Fibroblast of lung (primary cell): ENCODE data around the gene CCDC88C. TPM values are rescaled to one million over a fixed set of nuclear protein-coding genes. Genes with fewer than 3 reads are reported as not detected.

Experiments
- DNase-seq, 2 donors: peaks; one replicate each; pipeline versions ENCODE4 v3.0.0 to v3.0.0-alpha.2; 2010; ENCODE audit warnings: low read depth in 2 of 2
- H2AFZ ChIP-seq: 2 replicates; pipeline ENCODE4 v1.5.1; 2012; ENCODE audit warnings: low read length, control low read depth, inconsistent platforms
- H3K27ac ChIP-seq: 2 replicates; pipeline ENCODE4 v1.5.1; 2011; ENCODE audit warnings: low read length, control low read depth; ENCODE audit not compliant: insufficient read depth
- H3K27me3 ChIP-seq: 2 replicates; pipeline ENCODE4 v1.5.1; 2011; ENCODE audit warnings: mild to moderate bottlenecking, low read length; ENCODE audit not compliant: control insufficient read depth, insufficient read depth
- H3K36me3 ChIP-seq: 2 replicates; pipeline ENCODE4 v1.5.1; 2011; ENCODE audit warnings: low read length; ENCODE audit not compliant: control insufficient read depth, insufficient read depth
- H3K4me1 ChIP-seq: 2 replicates; pipeline ENCODE4 v1.5.1; 2011; ENCODE audit warnings: low read length; ENCODE audit not compliant: control insufficient read depth, insufficient read depth; ENCODE audit errors: extremely low read depth
- H3K4me2 ChIP-seq: 2 replicates; pipeline ENCODE4 v1.5.1; 2011; ENCODE audit warnings: low read length, control low read depth; ENCODE audit not compliant: insufficient read depth; ENCODE audit errors: extremely low read depth
- H3K4me3 ChIP-seq, 4 experiments: fragments of 200-600 bp in 1 of 4; sonication (generic) in 1 of 4; replicated peaks in 1 of 4; 2 replicates each; pipeline ENCODE4 v1.5.1; 2011 to 2016; ENCODE audit warnings: low read length in 4 of 4, low read depth in 3 of 4, mild to moderate bottlenecking in 3 of 4, control low read depth in 2 of 4, inconsistent platforms in 1 of 4, mixed read lengths in 1 of 4; ENCODE audit not compliant: insufficient read depth in 1 of 4; ENCODE audit errors: control extremely low read depth in 1 of 4
- H3K79me2 ChIP-seq: 2 replicates; pipeline ENCODE4 v1.5.1; 2012; ENCODE audit warnings: mild to moderate bottlenecking, low read length, inconsistent platforms; ENCODE audit not compliant: control insufficient read depth, insufficient read depth
- H3K9ac ChIP-seq: 2 replicates; pipeline ENCODE4 v1.5.1; 2011; ENCODE audit warnings: mild to moderate bottlenecking, low read length, control low read depth; ENCODE audit not compliant: insufficient read depth
- H3K9me3 ChIP-seq: 2 replicates; pipeline ENCODE4 v1.5.1; 2012; ENCODE audit warnings: low read depth, low read length; ENCODE audit not compliant: control insufficient read depth, insufficient read depth
- H4K20me1 ChIP-seq: 2 replicates; pipeline ENCODE4 v1.5.1; 2011; ENCODE audit warnings: low read length; ENCODE audit not compliant: control insufficient read depth, insufficient read depth; ENCODE audit errors: extremely low read depth
- EZH2 ChIP-seq: IDR thresholded peaks from 2 replicates; pipeline ENCODE4 v1.5.1; 2012; ENCODE audit warnings: low read length, control low read depth, mild to moderate bottlenecking; ENCODE audit errors: missing control alignments
- polyA plus RNA-seq, 2 donors: library from polyadenylated mRNA; depleted of rRNA in 1 of 2; stranded (reverse) in 1 of 2; unstranded in 1 of 2; fragments of >200 nt; gene quantifications; 2 replicates each; pipeline ENCODE4 v1.2.1, GENCODE V29; 2011 to 2012; ENCODE audit warnings: missing spikeins in 1 of 2
- total RNA-seq: library from RNA; depleted of rRNA; stranded (reverse); fragments of >200 nt; gene quantifications from 2 replicates; pipeline ENCODE4 v1.2.1, GENCODE V29; 2014
- TF ChIP-seq, protein P1 (sequence below), 2 donors: IDR thresholded peaks in 1 of 2; conservative IDR thresholded peaks in 1 of 2; 1 replicate in 1 of 2; 2 replicates in 1 of 2; pipeline ENCODE4 v1.5.1; 2011 to 2012; ENCODE audit warnings: low read length in 2 of 2, control low read depth in 1 of 2, inconsistent platforms in 1 of 2, low read depth in 1 of 2, mild to moderate bottlenecking in 1 of 2

Gene CCDC88C
- total and polyA plus RNA-seq, 2 donors (not counting 1 experiment from before 2014, with no cell fraction given), result 0.02 to 0.17 TPM

DNA sequence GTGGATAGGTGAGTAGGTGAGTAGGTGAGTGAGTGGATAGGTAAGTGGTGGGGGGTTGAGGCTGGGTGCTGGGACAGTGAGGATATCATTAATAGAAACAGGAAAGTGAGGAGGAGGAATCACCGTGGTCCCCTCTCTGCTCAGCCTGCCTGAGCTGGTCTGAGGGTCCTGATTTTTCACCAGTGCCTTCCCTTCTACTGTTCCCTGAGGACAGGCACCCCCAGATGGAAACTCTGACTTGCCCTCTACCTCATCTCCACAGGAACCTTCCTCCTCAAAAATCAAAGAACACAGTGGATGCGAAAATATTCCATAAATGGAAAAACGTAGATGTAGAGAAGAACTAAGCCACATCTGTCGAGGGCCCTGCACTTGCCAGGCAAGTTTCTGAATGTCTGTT lies 175.0 kb downstream of the CCDC88C start:
- no peak overlapping the region for H2AFZ ChIP-seq

DNA sequence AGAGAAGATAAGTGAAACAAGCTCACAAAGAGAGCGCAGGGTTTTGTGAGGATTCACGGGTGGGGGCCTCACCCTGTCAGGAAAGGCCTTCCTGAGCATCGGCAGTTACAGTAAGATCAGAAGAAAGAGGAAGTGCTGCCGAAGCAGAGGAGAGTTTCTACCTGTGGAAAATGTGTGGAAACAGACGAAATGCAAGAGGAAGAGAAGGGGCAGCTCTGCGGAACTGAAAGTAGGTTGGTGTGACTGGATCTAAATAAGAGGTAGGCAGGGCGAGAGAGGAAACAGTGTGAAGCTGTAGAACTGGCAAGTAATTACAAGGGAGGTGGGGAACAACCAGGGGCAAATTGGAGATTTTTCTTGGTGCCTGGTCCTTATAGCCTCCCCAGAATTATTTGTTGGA lies 175.8 kb downstream of the CCDC88C start:
- Histone ChIP-seq H4K20me1 (no peaks in the 10 kb centered on the region), H3K9ac (no peak overlapping the region), H3K79me2 (no peaks in the 10 kb centered on the region), H3K4me3 (no peak overlapping the region), H3K36me3 (no peaks in the 10 kb centered on the region), H3K9me3 (no peaks in the 10 kb centered on the region), H3K27me3 (no peaks in the 10 kb centered on the region), H3K4me1 (peaks cover 7% of the 10 kb centered on the region), H3K27ac (no peak overlapping the region), H2AFZ (no peak overlapping the region), H3K4me2 (no peak overlapping the region)
- TF ChIP-seq EZH2, result no peak
- TF ChIP-seq, protein P1, sequence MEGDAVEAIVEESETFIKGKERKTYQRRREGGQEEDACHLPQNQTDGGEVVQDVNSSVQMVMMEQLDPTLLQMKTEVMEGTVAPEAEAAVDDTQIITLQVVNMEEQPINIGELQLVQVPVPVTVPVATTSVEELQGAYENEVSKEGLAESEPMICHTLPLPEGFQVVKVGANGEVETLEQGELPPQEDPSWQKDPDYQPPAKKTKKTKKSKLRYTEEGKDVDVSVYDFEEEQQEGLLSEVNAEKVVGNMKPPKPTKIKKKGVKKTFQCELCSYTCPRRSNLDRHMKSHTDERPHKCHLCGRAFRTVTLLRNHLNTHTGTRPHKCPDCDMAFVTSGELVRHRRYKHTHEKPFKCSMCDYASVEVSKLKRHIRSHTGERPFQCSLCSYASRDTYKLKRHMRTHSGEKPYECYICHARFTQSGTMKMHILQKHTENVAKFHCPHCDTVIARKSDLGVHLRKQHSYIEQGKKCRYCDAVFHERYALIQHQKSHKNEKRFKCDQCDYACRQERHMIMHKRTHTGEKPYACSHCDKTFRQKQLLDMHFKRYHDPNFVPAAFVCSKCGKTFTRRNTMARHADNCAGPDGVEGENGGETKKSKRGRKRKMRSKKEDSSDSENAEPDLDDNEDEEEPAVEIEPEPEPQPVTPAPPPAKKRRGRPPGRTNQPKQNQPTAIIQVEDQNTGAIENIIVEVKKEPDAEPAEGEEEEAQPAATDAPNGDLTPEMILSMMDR (conservative IDR thresholded peaks at IDR 0.05 in 1 of 2, IDR thresholded peaks at IDR 0.05 in 1 of 2; ENCODE audit: low read depth in 1 of 2, low read length in 2 of 2), result no peak
- no peak for DNase-seq

More for the DNA sequence above, 175.0 kb downstream of the CCDC88C start:
- no peaks in the 10 kb centered on the region for H3K9me3 ChIP-seq
- H3K4me1 ChIP-seq, result peaks cover 7% of the 10 kb centered on the region
- H4K20me1 ChIP-seq, result no peaks in the 10 kb centered on the region
- H3K4me3 ChIP-seq, result no peak overlapping the region
- no peak for DNase-seq
- H3K36me3 ChIP-seq, result no peaks in the 10 kb centered on the region
- no peak overlapping the region for H3K27ac ChIP-seq
- no peak overlapping the region for H3K9ac ChIP-seq
- no peaks in the 10 kb centered on the region for H3K79me2 ChIP-seq
- H3K4me2 ChIP-seq, result no peak overlapping the region
- TF ChIP-seq, protein P1 (conservative IDR thresholded peaks at IDR 0.05 in 1 of 2, IDR thresholded peaks at IDR 0.05 in 1 of 2; ENCODE audit: low read depth in 1 of 2, low read length in 2 of 2), result no peak
- TF ChIP-seq EZH2, result no peak
- no peaks in the 10 kb centered on the region for H3K27me3 ChIP-seq

DNA sequence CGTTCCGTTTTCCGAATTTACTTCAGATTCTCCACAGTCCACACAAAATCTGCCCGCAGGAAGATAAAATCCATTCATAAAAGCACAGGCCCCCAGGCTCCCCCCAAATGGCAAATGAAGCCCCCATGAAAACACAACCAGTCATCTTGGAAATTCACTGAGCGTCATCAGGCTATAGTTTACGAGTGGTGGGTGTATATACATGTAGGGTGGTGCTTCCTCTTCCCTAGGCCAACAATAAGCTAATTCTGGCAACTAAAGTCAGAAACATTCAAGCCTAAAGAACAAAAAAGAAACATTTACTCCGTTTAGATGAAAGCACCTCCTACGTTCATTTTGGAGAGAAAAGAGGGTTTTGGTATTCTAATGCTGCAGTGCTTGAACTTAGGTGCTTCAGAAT lies 179.0 kb downstream of the CCDC88C start:
- no peak for DNase-seq
- no peaks in the 10 kb centered on the region for H4K20me1 ChIP-seq
- H3K79me2 ChIP-seq, result no peaks in the 10 kb centered on the region
- no peak for TF ChIP-seq EZH2
- TF ChIP-seq, protein P1 (conservative IDR thresholded peaks at IDR 0.05 in 1 of 2, IDR thresholded peaks at IDR 0.05 in 1 of 2; ENCODE audit: low read depth in 1 of 2, low read length in 2 of 2), result no peak
- no peak overlapping the region for H2AFZ ChIP-seq
- peaks cover 2% of the 10 kb centered on the region for H3K4me1 ChIP-seq
- no peak overlapping the region for H3K4me2 ChIP-seq
- H3K4me3 ChIP-seq, result no peak overlapping the region
- H3K9ac ChIP-seq, result no peak overlapping the region
- no peak overlapping the region for H3K27ac ChIP-seq
- no peaks in the 10 kb centered on the region for H3K9me3 ChIP-seq
- H3K36me3 ChIP-seq, result no peaks in the 10 kb centered on the region
- H3K27me3 ChIP-seq, result no peaks in the 10 kb centered on the region
